HG02623 (cell line): ENCODE data around the gene GCDH.

Source experiments
- ATAC-seq: cut with Tn5 transposase; IDR thresholded peaks from one replicate; pipeline ENCODE4 v1.9.1; 2021; ENCODE audit warnings: moderate library complexity; ENCODE audit not compliant: unreplicated experiment

GCDH gene

GRCh38 chr19:12938779-12939601 lies 48.0 kb downstream of the GCDH start:
- ATAC-seq, result peak; percentile 2

DNA sequence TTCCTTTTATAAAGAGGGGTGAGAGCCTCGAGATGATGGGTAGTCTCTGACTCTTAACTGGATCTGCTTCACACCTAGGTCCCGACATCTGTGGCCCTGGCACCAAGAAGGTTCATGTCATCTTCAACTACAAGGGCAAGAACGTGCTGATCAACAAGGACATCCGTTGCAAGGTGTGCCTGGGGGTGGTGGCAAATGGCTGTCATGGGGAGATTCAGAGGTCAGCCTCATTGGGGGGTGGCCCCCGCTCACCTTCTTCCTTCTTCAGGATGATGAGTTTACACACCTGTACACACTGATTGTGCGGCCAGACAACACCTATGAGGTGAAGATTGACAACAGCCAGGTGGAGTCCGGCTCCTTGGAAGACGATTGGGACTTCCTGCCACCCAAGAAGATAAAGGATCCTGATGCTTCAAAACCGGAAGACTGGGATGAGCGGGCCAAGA lies 49.0 kb downstream of the GCDH start:
- ATAC-seq, result no peak

GRCh38 chr19:12940897-12941296 lies 49.9 kb downstream of the GCDH start:
- ATAC-seq, result no peak

DNA sequence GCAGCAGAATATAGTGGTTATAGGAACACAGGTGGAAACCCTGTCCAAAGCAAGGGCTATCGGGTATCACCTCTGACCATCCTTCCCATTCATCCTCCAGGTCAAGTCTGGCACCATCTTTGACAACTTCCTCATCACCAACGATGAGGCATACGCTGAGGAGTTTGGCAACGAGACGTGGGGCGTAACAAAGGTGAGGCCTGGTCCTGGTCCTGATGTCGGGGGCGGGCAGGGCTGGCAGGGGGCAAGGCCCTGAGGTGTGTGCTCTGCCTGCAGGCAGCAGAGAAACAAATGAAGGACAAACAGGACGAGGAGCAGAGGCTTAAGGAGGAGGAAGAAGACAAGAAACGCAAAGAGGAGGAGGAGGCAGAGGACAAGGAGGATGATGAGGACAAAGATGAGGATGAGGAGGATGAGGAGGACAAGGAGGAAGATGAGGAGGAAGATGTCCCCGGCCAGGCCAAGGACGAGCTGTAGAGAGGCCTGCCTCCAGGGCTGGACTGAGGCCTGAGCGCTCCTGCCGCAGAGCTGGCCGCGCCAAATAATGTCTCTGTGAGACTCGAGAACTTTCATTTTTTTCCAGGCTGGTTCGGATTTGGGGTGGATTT lies 52.6 kb downstream of the GCDH start:
- no peak for ATAC-seq

GRCh38 chr19:12944104-12944674 lies 53.2 kb downstream of the GCDH start:
- ATAC-seq, result no peak

GRCh38 chr19:12945479-12946091 lies 54.6 kb downstream of the GCDH start, which contains the start of gene RAD23A:
RAD23A (plus strand) TSS chr19:12945862; CDS start chr19:12945949, 87 bp downstream.
- peak; percentile 79 for ATAC-seq

GRCh38 chr19:12946092-12946721 lies 55.2 kb downstream of the GCDH start:
- peak; percentile 13 for ATAC-seq

DNA sequence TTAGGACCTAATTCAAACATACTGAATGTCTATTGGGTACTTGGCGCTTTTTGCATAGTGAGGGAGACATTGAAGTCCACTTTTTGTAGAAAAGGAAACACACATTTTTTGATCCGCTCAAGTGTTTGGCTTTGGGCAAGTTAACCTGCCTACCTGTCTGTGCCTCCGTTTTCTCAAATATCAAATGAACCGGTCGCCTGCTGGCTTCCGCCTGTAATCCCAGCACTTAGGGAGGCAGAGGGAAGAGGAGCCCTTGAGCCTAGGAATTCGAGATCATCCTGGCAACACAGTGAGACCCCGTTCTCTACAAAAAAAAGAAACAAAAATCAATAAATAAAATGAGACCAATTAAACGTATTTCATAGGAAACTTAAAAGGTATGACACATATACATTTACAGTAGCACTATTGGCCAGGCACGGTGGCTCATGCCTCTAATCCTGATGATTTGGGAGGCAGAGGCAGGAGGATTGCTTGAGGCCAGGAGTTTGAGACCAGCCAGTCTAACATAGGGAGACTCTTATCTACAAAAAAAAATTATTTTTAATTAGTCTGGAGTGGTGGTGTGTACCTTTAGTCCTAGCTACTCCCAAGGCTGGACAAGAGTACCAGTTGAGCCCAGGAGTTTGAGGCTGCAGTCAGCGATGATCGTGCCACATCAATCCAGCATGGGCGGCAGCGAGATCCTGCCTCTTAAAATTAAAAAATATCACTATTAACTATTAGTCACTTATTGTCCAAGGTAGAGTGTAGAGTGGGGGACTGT lies 56.0 kb downstream of the GCDH start:
- no peak for ATAC-seq

DNA sequence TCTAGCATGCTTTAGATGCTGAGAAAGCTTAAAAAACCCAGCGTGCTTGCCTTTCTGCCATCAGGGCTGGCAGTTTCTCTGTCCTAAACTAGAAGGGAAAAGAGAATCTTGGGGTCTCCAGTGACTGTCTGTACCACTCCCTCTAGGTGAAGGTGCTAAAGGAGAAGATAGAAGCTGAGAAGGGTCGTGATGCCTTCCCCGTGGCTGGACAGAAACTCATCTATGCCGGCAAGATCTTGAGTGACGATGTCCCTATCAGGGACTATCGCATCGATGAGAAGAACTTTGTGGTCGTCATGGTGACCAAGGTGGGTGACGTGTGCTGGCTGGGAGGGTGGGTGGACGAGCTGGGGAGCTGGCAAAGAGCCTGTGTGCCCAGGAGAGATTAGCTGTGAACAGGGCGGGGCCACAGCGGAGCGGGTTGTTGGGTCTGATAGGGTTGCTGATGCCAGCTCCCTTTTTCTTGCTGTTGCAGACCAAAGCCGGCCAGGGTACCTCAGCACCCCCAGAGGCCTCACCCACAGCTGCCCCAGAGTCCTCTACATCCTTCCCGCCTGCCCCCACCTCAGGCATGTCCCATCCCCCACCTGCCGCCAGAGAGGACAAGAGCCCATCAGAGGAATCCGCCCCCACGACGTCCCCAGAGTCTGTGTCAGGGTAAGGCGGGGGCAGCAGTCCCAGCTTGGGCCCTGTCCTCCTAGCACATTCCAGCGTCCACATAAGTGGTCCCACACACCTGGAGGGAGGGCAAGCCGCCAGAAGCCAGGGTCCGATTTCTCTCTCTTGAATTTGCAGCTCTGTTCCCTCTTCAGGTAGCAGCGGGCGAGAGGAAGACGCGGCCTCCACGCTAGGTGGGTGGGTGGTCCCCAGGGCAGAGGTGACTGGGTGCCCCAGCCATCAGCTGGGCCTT lies 57.0 kb downstream of the GCDH start:
- ATAC-seq, result no peak

DNA sequence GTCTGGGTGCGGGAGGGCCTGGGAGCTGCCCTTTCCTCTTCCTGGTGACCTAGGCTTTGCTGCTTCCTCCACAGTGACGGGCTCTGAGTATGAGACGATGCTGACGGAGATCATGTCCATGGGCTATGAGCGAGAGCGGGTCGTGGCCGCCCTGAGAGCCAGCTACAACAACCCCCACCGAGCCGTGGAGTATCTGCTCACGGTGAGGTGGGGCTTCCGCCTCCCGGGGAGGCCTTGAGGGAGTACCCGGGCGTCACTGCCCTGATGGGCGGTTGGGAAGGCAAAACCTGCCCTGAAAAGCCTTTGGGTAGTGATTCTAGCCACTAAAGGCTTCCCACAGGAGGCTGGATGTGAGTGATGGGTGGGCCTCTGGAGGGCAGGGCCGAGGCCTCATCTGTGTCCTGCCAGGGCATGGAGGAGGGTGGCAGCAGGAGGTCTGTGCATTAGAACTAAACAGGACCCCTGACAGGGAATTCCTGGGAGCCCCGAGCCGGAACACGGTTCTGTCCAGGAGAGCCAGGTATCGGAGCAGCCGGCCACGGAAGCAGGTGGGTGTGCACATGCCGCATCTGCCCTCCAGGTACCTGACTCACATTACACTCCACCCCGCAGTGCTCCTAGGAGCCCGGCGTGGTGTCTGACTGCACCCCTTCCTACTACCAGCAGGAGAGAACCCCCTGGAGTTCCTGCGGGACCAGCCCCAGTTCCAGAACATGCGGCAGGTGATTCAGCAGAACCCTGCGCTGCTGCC lies 57.8 kb downstream of the GCDH start:
- no peak for ATAC-seq
